Measurements from ENCODE around the gene GFOD1.

Gene GFOD1

GRCh38 chr6:13487122-13488014 is at the start of gene GFOD1:
TSS of gene GFOD1 (minus strand) at chr6:13487600. CDS start at chr6:13486890, 710 bp downstream.
- peak; percentile 80 for DNase-seq (ENCODE audit: low spot score)

- no peak for DNase-seq (ENCODE audit: low spot score)
These were observed 49.6 kb upstream of the GFOD1 start for GRCh38 chr6:13536796-13537526.

GRCh38 chr6:13535306-13535705 is 47.9 kb upstream of the GFOD1 start:
- no peak for DNase-seq (ENCODE audit: low spot score)

- no peak for DNase-seq (ENCODE audit: low spot score)
These were observed 47.1 kb upstream of the GFOD1 start for GRCh38 chr6:13534536-13534935.

GRCh38 chr6:13531956-13532355 is 44.6 kb upstream of the GFOD1 start:
- DNase-seq (ENCODE audit: low spot score), result no peak

GRCh38 chr6:13528777-13529343 is 41.5 kb upstream of the GFOD1 start:
- no peak for DNase-seq (ENCODE audit: low spot score)

GRCh38 chr6:13528232-13528631 is 40.8 kb upstream of the GFOD1 start:
- DNase-seq (ENCODE audit: low spot score), result no peak

GRCh38 chr6:13527671-13528056 is 40.3 kb upstream of the GFOD1 start:
- DNase-seq (ENCODE audit: low spot score), result no peak

- no peak for DNase-seq (ENCODE audit: low spot score)
These were observed 39.6 kb upstream of the GFOD1 start for GRCh38 chr6:13526727-13527670.

GRCh38 chr6:13526357-13526726 is 38.9 kb upstream of the GFOD1 start:
- no peak for DNase-seq (ENCODE audit: low spot score)

- no peak for DNase-seq (ENCODE audit: low spot score)
These were observed 37.6 kb upstream of the GFOD1 start for GRCh38 chr6:13524801-13525508.

GRCh38 chr6:13523826-13524622 is 36.6 kb upstream of the GFOD1 start:
- DNase-seq (ENCODE audit: low spot score), result no peak

- DNase-seq (ENCODE audit: low spot score), result no peak
These were observed 35.3 kb upstream of the GFOD1 start for GRCh38 chr6:13522656-13523055.

GRCh38 chr6:13519839-13520238 is 32.4 kb upstream of the GFOD1 start:
- DNase-seq (ENCODE audit: low spot score), result no peak

- DNase-seq (ENCODE audit: low spot score), result no peak
These were observed 29.7 kb upstream of the GFOD1 start for GRCh38 chr6:13517116-13517515.

- no peak for DNase-seq (ENCODE audit: low spot score)
These were observed 28.5 kb upstream of the GFOD1 start for GRCh38 chr6:13515912-13516311.

- DNase-seq (ENCODE audit: low spot score), result no peak
These were observed 26.5 kb upstream of the GFOD1 start for GRCh38 chr6:13513626-13514502.

GRCh38 chr6:13512900-13513299 is 25.5 kb upstream of the GFOD1 start:
- DNase-seq (ENCODE audit: low spot score), result no peak

All from HuH-7 (cell line).